ENCODE measurements around the gene NTMT1.

- TF ChIP-seq EZH2phosphoT487 (IDR thresholded peaks at IDR 0.05; ENCODE audit: borderline replicate concordance, low read length): no peak
- TF ChIP-seq, protein P1, sequence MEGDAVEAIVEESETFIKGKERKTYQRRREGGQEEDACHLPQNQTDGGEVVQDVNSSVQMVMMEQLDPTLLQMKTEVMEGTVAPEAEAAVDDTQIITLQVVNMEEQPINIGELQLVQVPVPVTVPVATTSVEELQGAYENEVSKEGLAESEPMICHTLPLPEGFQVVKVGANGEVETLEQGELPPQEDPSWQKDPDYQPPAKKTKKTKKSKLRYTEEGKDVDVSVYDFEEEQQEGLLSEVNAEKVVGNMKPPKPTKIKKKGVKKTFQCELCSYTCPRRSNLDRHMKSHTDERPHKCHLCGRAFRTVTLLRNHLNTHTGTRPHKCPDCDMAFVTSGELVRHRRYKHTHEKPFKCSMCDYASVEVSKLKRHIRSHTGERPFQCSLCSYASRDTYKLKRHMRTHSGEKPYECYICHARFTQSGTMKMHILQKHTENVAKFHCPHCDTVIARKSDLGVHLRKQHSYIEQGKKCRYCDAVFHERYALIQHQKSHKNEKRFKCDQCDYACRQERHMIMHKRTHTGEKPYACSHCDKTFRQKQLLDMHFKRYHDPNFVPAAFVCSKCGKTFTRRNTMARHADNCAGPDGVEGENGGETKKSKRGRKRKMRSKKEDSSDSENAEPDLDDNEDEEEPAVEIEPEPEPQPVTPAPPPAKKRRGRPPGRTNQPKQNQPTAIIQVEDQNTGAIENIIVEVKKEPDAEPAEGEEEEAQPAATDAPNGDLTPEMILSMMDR (conservative IDR thresholded peaks at IDR 0.05; ENCODE audit: low read depth, low read length): no peak
Measured at GRCh38 chr9:129656795-129657390, 30.9 kb downstream of the NTMT1 start.

All from PC-3 (cell line).